K562 treated with DMSO at 1 percent for 48 hours (cell line): ENCODE results near the gene ABCG1. TPM values are rescaled to one million over a fixed set of nuclear protein-coding genes. Genes with fewer than 3 reads are reported as not detected.

Experiments
- total RNA-seq: library from RNA; unstranded; fragments of 300-600 nt; gene quantifications from 2 replicates; pipeline ENCODE4 v1.2.3, GENCODE V29; 2022; ENCODE audit warnings: low replicate concordance; ENCODE audit errors: extremely low read depth

ABCG1 gene
- total RNA-seq = not detected in 2 replicates

DNA sequence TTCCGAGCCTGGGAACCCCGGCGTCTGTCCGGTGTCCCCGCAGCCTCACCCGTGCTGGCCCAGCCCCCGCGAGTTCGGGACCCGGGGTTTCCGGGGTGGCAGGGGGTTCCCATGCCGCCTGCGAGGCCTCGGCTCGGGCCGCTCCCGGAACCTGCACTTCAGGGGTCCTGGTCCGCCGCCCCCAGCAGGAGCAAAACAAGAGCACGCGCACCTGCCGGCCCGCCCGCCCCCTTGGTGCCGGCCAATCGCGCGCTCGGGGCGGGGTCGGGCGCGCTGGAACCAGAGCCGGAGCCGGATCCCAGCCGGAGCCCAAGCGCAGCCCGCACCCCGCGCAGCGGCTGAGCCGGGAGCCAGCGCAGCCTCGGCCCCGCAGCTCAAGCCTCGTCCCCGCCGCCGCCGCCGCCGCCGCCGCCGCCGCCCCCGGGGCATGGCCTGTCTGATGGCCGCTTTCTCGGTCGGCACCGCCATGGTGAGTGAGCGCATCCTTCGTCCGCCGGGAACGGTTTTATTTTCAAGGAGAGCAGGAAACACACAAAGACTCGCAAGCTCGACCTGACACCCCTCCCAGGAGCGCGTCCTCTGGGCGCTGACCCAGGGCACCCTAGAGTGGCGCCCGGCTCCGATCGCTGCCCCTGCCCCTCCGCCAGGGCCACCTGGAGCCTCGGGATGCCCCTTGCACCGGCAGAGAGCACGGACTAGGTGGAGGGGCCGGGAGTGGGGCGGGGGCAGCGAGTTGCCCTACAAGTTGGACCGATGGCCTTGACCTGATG is at the start of gene ABCG1:
ABCG1 (plus strand) TSS at position 305 of the 770 bp plus-strand sequence; CDS start at position 428, 123 bp downstream.

DNA sequence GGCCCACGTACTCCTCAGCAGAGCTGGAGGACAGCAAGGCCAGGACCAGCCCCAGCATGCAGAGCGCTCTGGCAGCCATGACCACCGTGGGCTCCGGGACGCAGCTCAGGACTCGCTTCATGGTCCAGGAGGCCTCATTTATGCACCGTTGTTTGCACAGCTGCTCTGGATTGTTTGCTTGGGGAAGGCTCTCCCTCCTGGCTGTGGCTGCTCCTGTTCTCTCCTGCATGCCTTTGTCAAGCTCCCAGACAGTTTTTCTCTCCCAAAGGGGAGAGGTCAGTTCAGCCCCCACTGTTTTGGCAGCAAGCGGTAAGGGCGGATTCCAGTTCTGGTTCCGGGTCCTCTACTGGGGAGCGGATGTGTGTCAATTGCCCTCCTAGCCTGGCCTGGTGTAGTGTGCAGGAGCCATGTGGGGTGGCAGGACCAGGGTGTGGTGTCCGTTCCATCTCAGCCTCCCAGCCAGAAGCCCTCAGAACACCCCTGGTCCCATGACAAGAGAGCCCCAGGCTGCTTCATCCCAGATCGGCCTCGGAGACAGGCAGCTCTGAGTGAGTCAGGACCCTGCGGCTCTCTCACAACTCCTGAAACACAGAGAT is 96.5 kb downstream of the ABCG1 start, which contains the start of gene TFF3:
TFF3 (minus strand) TSS at position 114 of the 596 bp plus-strand sequence; CDS start at position 79, 35 bp downstream.

Other genes with a start within 250 kb of the ABCG1 start
- gene ZBTB21, start 208.8 kb upstream of the ABCG1 start, total RNA-seq = not detected in 2 replicates
- not detected in 2 replicates for gene UMODL1, start 147.8 kb upstream of the ABCG1 start, total RNA-seq
- gene TFF3, start 96.3 kb downstream of the ABCG1 start, total RNA-seq = not detected in 2 replicates
- not detected in 2 replicates for gene TFF2, start 131.9 kb downstream of the ABCG1 start, total RNA-seq
- not detected in 2 replicates for gene TFF1, start 147.4 kb downstream of the ABCG1 start, total RNA-seq
- gene TMPRSS3, start 176.9 kb downstream of the ABCG1 start, total RNA-seq = not detected in 2 replicates
- gene UBASH3A, start 184.8 kb downstream of the ABCG1 start, total RNA-seq = not detected in 2 replicates